Esophagus squamous epithelium (tissue), 5 donors: Measurements from ENCODE around the gene NECTIN2. TPM values are rescaled to one million over a fixed set of nuclear protein-coding genes. Genes with fewer than 3 reads are reported as not detected.

Experiments
- DNase-seq: peaks from one replicate; lab custom pipeline; 2025; lab: John Stamatoyannopoulos, UW
- H3K27ac ChIP-seq, 4 donors: fragments of 200-600 bp; sonication (generic); one replicate each; pipeline ENCODE4 v1.5.1; 2016 to 2019; ENCODE audit warnings: mild to moderate bottlenecking in 1 of 4
- H3K27me3 ChIP-seq, 4 donors: fragments of 200-600 bp; sonication (generic); 1 replicate in 3 of 4; 2 replicates in 1 of 4; pipeline versions ENCODE4 v1.5.1 to v1.6.0; 2017 to 2021; ENCODE audit warnings: antibody characterized with exemption in 1 of 4
- H3K36me3 ChIP-seq, 3 donors: fragments of 200-600 bp; sonication (generic); one replicate each; pipeline ENCODE4 v1.5.1; 2016 to 2019
- H3K4me1 ChIP-seq, 3 donors: fragments of 200-600 bp; sonication (generic); one replicate each; pipeline ENCODE4 v1.5.1; 2017 to 2019
- H3K4me3 ChIP-seq, 4 donors: fragments of 200-600 bp; sonication (generic); 1 replicate in 3 of 4; 2 replicates in 1 of 4; pipeline ENCODE4 v1.5.1; 2016 to 2019; ENCODE audit warnings: mild to moderate bottlenecking in 2 of 4, moderate library complexity in 1 of 4
- H3K9me3 ChIP-seq, 3 donors: fragments of 200-600 bp; sonication (generic); one replicate each; pipeline ENCODE4 v1.5.1; 2016 to 2019
- POLR2A ChIP-seq, 4 donors: fragments of 450-650 bp; IDR thresholded peaks; one replicate each; pipeline ENCODE4 v1.6.1; 2017; ENCODE audit warnings: antibody characterized with exemption in 4 of 4, mild to moderate bottlenecking in 4 of 4, moderate library complexity in 3 of 4
- WGBS, 2 donors: methylation state at CpG; one replicate each; pipeline ENCODE4 v1.1.5; 2018; 5-methylcytosine and 5-hydroxymethylcytosine counted together
- intact Hi-C: fragments of 100-400 bp; cut with DNase I; formaldehyde crosslinking; loops from one replicate; pipeline ENCODE4 v1.15.0; 2022
- total RNA-seq, 4 donors: library from RNA; depleted of rRNA; stranded (reverse); fragments of >200 nt; gene quantifications; one replicate each; pipeline ENCODE4 v1.1.0, GENCODE V29; 2016
- TF ChIP-seq, protein P1 (sequence below), 6 experiments: fragments of 450-650 bp in 4 of 6; fragments of 200-600 bp in 2 of 6; sonication (generic) in 2 of 6; IDR thresholded peaks; one replicate each; pipeline ENCODE4 v1.5.1; 2016 to 2019; ENCODE audit warnings: antibody characterized with exemption in 6 of 6, mild to moderate bottlenecking in 4 of 6, moderate library complexity in 4 of 6
- donor health status: DM: yes; HTN: yes; CAD: no.

NECTIN2 gene
- total RNA-seq, 4 donors from 2014 or later: 42.9 to 103 (median 60.9) TPM

DNA sequence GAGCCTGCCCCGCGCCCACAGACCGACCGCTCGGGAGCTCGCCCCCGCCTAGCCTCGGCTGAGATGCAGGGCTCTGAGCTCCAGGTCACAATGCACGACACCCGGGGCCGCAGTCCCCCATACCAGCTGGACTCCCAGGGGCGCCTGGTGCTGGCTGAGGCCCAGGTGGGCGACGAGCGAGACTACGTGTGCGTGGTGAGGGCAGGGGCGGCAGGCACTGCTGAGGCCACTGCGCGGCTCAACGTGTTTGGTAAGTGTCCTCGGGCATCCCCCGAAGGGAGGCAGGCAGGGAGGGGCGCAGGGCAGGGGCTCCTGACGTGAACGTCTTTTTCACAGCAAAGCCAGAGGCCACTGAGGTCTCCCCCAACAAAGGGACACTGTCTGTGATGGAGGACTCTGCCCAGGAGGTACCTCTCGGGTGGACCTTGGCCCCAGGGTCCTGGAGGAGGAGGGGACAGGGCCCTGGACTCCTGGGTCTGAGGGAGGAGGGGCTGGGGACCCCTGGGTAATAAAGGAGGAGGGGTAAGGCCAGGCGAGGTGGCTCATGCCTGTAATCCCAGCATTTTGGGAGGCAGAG, 33.9 kb upstream of the NECTIN2 start:
- peaks cover 0 to 19% (median 0%) of the 10 kb centered on the region in 4 donors for H3K27me3 ChIP-seq
- DNase-seq: no peak
- TF ChIP-seq, protein P1, sequence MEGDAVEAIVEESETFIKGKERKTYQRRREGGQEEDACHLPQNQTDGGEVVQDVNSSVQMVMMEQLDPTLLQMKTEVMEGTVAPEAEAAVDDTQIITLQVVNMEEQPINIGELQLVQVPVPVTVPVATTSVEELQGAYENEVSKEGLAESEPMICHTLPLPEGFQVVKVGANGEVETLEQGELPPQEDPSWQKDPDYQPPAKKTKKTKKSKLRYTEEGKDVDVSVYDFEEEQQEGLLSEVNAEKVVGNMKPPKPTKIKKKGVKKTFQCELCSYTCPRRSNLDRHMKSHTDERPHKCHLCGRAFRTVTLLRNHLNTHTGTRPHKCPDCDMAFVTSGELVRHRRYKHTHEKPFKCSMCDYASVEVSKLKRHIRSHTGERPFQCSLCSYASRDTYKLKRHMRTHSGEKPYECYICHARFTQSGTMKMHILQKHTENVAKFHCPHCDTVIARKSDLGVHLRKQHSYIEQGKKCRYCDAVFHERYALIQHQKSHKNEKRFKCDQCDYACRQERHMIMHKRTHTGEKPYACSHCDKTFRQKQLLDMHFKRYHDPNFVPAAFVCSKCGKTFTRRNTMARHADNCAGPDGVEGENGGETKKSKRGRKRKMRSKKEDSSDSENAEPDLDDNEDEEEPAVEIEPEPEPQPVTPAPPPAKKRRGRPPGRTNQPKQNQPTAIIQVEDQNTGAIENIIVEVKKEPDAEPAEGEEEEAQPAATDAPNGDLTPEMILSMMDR (IDR thresholded peaks at IDR 0.05): no peak
- no peak for TF ChIP-seq POLR2A (IDR thresholded peaks at IDR 0.05)
- WGBS, 2 donors: 83% methylated on average over 12 to 24 of the region's 28 CpGs
- intact Hi-C loops: no loop called here
- no peak overlapping the region for H3K27ac ChIP-seq
- peaks cover 0 to 29% (median 0%) of the 10 kb centered on the region in 3 donors for H3K36me3 ChIP-seq
- no peak overlapping the region for H3K4me3 ChIP-seq
- H3K4me1 ChIP-seq: peaks cover 14 to 43% (median 18%) of the 10 kb centered on the region in 3 donors
- H3K9me3 ChIP-seq: no peaks in the 10 kb centered on the region

DNA sequence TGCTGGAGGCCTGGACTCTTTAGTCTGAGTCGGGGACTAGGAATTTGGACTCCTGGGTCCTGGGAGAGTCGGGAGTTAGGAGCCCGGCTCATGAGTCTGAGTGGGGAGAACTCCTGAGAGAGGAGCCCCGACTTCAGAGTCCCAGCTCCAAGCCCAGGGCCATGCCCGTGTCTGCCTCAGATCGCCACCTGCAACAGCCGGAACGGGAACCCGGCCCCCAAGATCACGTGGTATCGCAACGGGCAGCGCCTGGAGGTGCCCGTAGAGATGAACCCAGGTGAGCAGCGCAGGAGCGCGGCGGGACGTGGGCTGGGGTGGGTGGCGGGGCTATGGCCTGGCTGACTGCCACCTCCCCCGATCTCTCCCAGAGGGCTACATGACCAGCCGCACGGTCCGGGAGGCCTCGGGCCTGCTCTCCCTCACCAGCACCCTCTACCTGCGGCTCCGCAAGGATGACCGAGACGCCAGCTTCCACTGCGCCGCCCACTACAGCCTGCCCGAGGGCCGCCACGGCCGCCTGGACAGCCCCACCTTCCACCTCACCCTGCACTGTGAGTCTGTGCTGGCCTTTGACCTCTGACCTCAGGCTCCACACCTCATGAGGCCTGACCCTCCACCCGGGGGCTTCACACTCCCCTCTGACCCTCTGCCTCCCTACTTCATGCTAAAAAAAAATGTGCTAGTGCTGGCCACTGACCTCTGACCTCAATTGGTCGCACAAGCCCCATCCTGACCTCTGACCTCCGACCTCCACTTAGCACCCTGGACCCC, 32.8 kb upstream of the NECTIN2 start:
- H3K4me1 ChIP-seq: peaks cover 10 to 32% (median 12%) of the 10 kb centered on the region in 3 donors

DNA sequence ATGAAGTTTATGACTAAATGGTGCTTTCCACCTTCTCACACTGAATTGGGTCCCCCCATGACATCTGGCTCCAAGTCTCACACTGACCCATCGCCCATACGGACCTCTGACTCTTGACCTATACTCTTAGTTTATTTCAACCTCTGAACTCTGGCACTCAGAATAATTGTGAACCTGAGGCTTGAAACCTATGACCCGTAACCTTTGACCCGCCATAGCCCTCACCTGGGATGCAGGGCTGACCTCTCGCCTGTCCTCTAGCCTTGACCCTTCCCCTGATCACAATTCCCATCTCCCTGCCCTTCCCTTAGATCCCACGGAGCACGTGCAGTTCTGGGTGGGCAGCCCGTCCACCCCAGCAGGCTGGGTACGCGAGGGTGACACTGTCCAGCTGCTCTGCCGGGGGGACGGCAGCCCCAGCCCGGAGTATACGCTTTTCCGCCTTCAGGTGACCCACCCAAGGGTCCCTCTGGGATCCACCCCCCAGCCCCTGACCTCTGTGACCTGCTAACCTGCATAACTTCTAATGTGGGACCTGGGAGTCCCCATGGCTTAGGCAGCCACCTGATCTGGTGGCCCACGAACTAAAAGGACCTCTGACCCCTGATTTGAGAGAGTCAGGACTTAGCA, 32.1 kb upstream of the NECTIN2 start:
- Histone ChIP-seq H3K4me1 (peaks cover 5 to 25% (median 5%) of the 10 kb centered on the region in 3 donors), H3K27me3 (peaks cover 0 to 14% (median 0%) of the 10 kb centered on the region in 4 donors), H3K4me3 (no peak overlapping the region), H3K36me3 (peaks cover 0 to 29% (median 0%) of the 10 kb centered on the region in 3 donors), H3K9me3 (no peaks in the 10 kb centered on the region), H3K27ac (no peak overlapping the region)
- 81 to 94% methylated on average over 5 to 15 of the region's 16 CpGs for WGBS, 2 donors
- intact Hi-C loops: no loop called here
- TF ChIP-seq, protein P1 (IDR thresholded peaks at IDR 0.05): no peak
- no peak for DNase-seq

More for the DNA sequence above, 32.8 kb upstream of the NECTIN2 start:
- intact Hi-C loops: no loop called here
- Histone ChIP-seq H3K36me3 (peaks cover 0 to 29% (median 0%) of the 10 kb centered on the region in 3 donors), H3K27ac (no peak overlapping the region), H3K4me3 (no peak overlapping the region), H3K9me3 (no peaks in the 10 kb centered on the region), H3K27me3 (peaks cover 0 to 19% (median 0%) of the 10 kb centered on the region in 4 donors)
- TF ChIP-seq, protein P1 (IDR thresholded peaks at IDR 0.05): no peak
- TF ChIP-seq POLR2A (IDR thresholded peaks at IDR 0.05): no peak
- no peak for DNase-seq
- 76 to 89% methylated on average over 7 to 22 of the region's 38 CpGs for WGBS, 2 donors

DNA sequence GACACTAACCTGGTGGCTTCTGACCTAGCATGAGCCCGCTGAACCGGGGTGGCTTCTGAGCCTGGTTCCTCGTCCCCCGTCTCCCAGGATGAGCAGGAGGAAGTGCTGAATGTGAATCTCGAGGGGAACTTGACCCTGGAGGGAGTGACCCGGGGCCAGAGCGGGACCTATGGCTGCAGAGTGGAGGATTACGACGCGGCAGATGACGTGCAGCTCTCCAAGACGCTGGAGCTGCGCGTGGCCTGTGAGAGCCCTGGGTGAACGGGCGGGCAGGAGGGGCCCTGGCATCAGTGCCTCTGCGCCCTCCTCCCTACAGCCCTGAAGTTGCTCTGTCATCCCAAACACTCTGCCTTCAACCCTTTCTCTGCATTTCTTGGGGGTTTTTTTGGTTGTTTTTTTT, 31.6 kb upstream of the NECTIN2 start:
- Histone ChIP-seq H3K36me3 (peaks cover 0 to 34% (median 0%) of the 10 kb centered on the region in 3 donors), H3K27me3 (peaks cover 0 to 9% (median 0%) of the 10 kb centered on the region in 4 donors), H3K9me3 (no peaks in the 10 kb centered on the region), H3K4me1 (peaks cover 0 to 20% (median 0%) of the 10 kb centered on the region in 3 donors), H3K27ac (no peak overlapping the region), H3K4me3 (no peak overlapping the region)
- no peak for TF ChIP-seq POLR2A (IDR thresholded peaks at IDR 0.05)
- TF ChIP-seq, protein P1 (IDR thresholded peaks at IDR 0.05): no peak
- 95 to 97% methylated on average over 12 to 16 of the region's 17 CpGs for WGBS, 2 donors
- intact Hi-C loops: no loop called here
- no peak for DNase-seq
